RWPE2 (cell line): ENCODE data around the gene PALS1.
"Not testable (repeated sequence)": the region's sequence is repeated elsewhere in the genome, so short reads cannot be mapped to it uniquely, and the experiment has no call there.

Source experiments
- ATAC-seq: fragments of 200-7000 bp; cut with Tn5 transposase; 3 replicates; pipeline ENCODE4 v1.9.1; 2021; ENCODE audit warnings: low read depth
- DNase-seq: peaks from one replicate; pipeline ENCODE4 v3.0.0-alpha.2; 2020; ENCODE audit warnings: low spot score
- H3K27ac ChIP-seq: fragments of 450-650 bp; 2 replicates; pipeline ENCODE4 v1.5.1; 2017; ENCODE audit warnings: mild to moderate bottlenecking; ENCODE audit not compliant: poor library complexity, severe bottlenecking
- H3K27me3 ChIP-seq: fragments of 250-450 bp; sonication (Bioruptor Pico); 2 replicates; pipeline ENCODE4 v1.5.1; 2021; ENCODE audit warnings: mild to moderate bottlenecking, moderate library complexity; ENCODE audit not compliant: insufficient read depth, poor library complexity, severe bottlenecking
- H3K36me3 ChIP-seq: fragments of 250-450 bp; sonication (Bioruptor Pico); 2 replicates; pipeline ENCODE4 v1.5.1; 2020; ENCODE audit warnings: low read depth, mild to moderate bottlenecking, moderate library complexity
- H3K4me1 ChIP-seq: fragments of 250-450 bp; sonication (Bioruptor Pico); 2 replicates; pipeline ENCODE4 v1.5.1; 2021; ENCODE audit warnings: mild to moderate bottlenecking, moderate library complexity; ENCODE audit not compliant: insufficient read depth, poor library complexity, severe bottlenecking
- H3K4me3 ChIP-seq: fragments of 250-450 bp; sonication (Bioruptor Pico); 2 replicates; pipeline ENCODE4 v1.5.1; 2021; ENCODE audit warnings: mild to moderate bottlenecking, moderate library complexity; ENCODE audit not compliant: severe bottlenecking
- H3K9me3 ChIP-seq: fragments of 250-450 bp; sonication (Bioruptor Pico); 2 replicates; pipeline ENCODE4 v1.5.1; 2021; ENCODE audit warnings: mild to moderate bottlenecking, moderate library complexity; ENCODE audit not compliant: severe bottlenecking
- CTCF ChIP-seq: fragments of 450-650 bp; IDR thresholded peaks from one replicate; pipeline ENCODE4 v1.5.1; 2017; ENCODE audit warnings: mild to moderate bottlenecking, moderate library complexity; ENCODE audit not compliant: poor library complexity, severe bottlenecking

The PALS1 gene

GRCh38 chr14:67270933-67271332 lies 29.7 kb downstream of the PALS1 start:
- peaks cover 16% of the 10 kb centered on the region for H3K36me3 ChIP-seq
- no peak for ATAC-seq
- no peak for DNase-seq
- no peak overlapping the region for H3K4me3 ChIP-seq
- no peak for TF ChIP-seq CTCF
- H3K9me3 ChIP-seq, result no peaks in the 10 kb centered on the region
- no peak overlapping the region for H3K27ac ChIP-seq
- H3K27me3 ChIP-seq, result no peaks in the 10 kb centered on the region
- peaks cover 16% of the 10 kb centered on the region for H3K4me1 ChIP-seq

- DNase-seq, ATAC-seq, H3K4me3 ChIP-seq, H3K27ac ChIP-seq, H3K4me1 ChIP-seq, H3K9me3 ChIP-seq, H3K27me3 ChIP-seq: not testable (repeated sequence)
- peaks cover 16% of the 10 kb centered on the region for H3K36me3 ChIP-seq
These were observed 32.0 kb downstream of the PALS1 start for GRCh38 chr14:67273281-67273680.

- no peak overlapping the region for H3K27ac ChIP-seq
- no peak for TF ChIP-seq CTCF
- H3K4me1 ChIP-seq, result no peaks in the 10 kb centered on the region
- H3K4me3 ChIP-seq, result no peak overlapping the region
- H3K27me3 ChIP-seq, result no peaks in the 10 kb centered on the region
- peaks cover 29% of the 10 kb centered on the region for H3K36me3 ChIP-seq
- no peaks in the 10 kb centered on the region for H3K9me3 ChIP-seq
- no peak for ATAC-seq
- no peak for DNase-seq
These were observed 34.9 kb downstream of the PALS1 start for GRCh38 chr14:67276131-67276530.

- Histone ChIP-seq H3K4me1 (no peaks in the 10 kb centered on the region), H3K27ac (no peak overlapping the region), H3K36me3 (peaks cover 27% of the 10 kb centered on the region), H3K9me3 (no peaks in the 10 kb centered on the region), H3K4me3 (no peak overlapping the region), H3K27me3 (no peaks in the 10 kb centered on the region)
- no peak for TF ChIP-seq CTCF
- DNase-seq (no peak), ATAC-seq (no peak)
These were observed 39.3 kb downstream of the PALS1 start for GRCh38 chr14:67280506-67280905.

GRCh38 chr14:67285876-67286452 lies 44.7 kb downstream of the PALS1 start:
- DNase-seq (no peak), ATAC-seq (no peak)
- H3K9me3 ChIP-seq, result no peaks in the 10 kb centered on the region
- H3K27ac ChIP-seq, result no peak overlapping the region
- TF ChIP-seq CTCF, result peak; percentile 90
- no peaks in the 10 kb centered on the region for H3K4me1 ChIP-seq
- peaks cover 24% of the 10 kb centered on the region for H3K36me3 ChIP-seq
- H3K4me3 ChIP-seq, result no peak overlapping the region
- H3K27me3 ChIP-seq, result no peaks in the 10 kb centered on the region
